HCT116 (cell line): Measurements from ENCODE around the gene TOP1.

Source experiments
- CTCF ChIP-seq, 3 experiments: fragments of 200-600 bp in 1 of 3; sonication (generic) in 1 of 3; IDR thresholded peaks in 2 of 3; conservative IDR thresholded peaks in 1 of 3; 2 replicates each; pipeline ENCODE4 v1.5.1; 2012 to 2017; ENCODE audit warnings: low read depth in 2 of 3, low read length in 2 of 3, antibody characterized with exemption in 1 of 3, borderline replicate concordance in 1 of 3, control low read depth in 1 of 3, mild to moderate bottlenecking in 1 of 3, mixed read lengths in 1 of 3, mixed run types in 1 of 3, moderate library complexity in 1 of 3; ENCODE audit not compliant: insufficient read depth in 1 of 3
- EZH2 ChIP-seq: fragments of 200-600 bp; sonication (generic); IDR thresholded peaks from 2 replicates; pipeline ENCODE4 v1.6.1; 2017; ENCODE audit warnings: antibody characterized with exemption, mixed run types
- EZH2phosphoT487 ChIP-seq: fragments of 200-600 bp; IDR thresholded peaks from 2 replicates; pipeline ENCODE4 v1.6.1; 2018; ENCODE audit warnings: antibody characterized with exemption, borderline replicate concordance
- MAX ChIP-seq: IDR thresholded peaks from 2 replicates; pipeline ENCODE4 v1.6.1; 2012
- POLR2A ChIP-seq: IDR thresholded peaks from 2 replicates; pipeline ENCODE4 v1.7.0; 2011; ENCODE audit warnings: borderline replicate concordance; ENCODE audit not compliant: insufficient read depth, insufficient read length; ENCODE audit errors: extremely low read depth
- POLR2AphosphoS5 ChIP-seq: IDR thresholded peaks from 2 replicates; pipeline ENCODE4 v1.6.1; 2011; ENCODE audit warnings: mild to moderate bottlenecking, low read depth, low read length, moderate library complexity
- RAD21 ChIP-seq: IDR thresholded peaks from 2 replicates; pipeline ENCODE4 v1.6.1; 2012; ENCODE audit warnings: low read depth, mild to moderate bottlenecking
- SIN3A ChIP-seq: IDR thresholded peaks from 2 replicates; pipeline ENCODE4 v1.6.1; 2012; ENCODE audit warnings: low read depth
- YY1 ChIP-seq: IDR thresholded peaks from 2 replicates; pipeline ENCODE4 v1.6.1; 2011; ENCODE audit warnings: low read length, low read depth, moderate library complexity, mild to moderate bottlenecking; ENCODE audit not compliant: insufficient replicate concordance; ENCODE audit errors: extremely low read depth
- ZFX ChIP-seq: fragments of 450-650 bp; IDR thresholded peaks from 2 replicates; pipeline ENCODE4 v1.6.1; 2017
- ZNF274 ChIP-seq: fragments of 200-500 bp; sonication (Bioruptor generic); IDR thresholded peaks from 2 replicates; pipeline ENCODE4 v1.6.1; 2014; ENCODE audit warnings: mild to moderate bottlenecking, low read depth, low read length, inconsistent platforms

- TF ChIP-seq CTCF (IDR thresholded peaks at IDR 0.05 in 2 of 3, conservative IDR thresholded peaks at IDR 0.05 in 1 of 3; ENCODE audit: borderline replicate concordance in 1 of 3, insufficient read depth in 1 of 3, low read depth in 2 of 3, low read length in 2 of 3) (no peak), YY1 (no peak), EZH2phosphoT487 (no peak), POLR2A (no peak), SIN3A (no peak), EZH2 (no peak), ZFX (no peak), POLR2AphosphoS5 (no peak), MAX (no peak), RAD21 (no peak), ZNF274 (no peak)
Measured at GRCh38 chr20:41047975-41048305, 19.3 kb downstream of the TOP1 start.
